ENCODE data around the gene INPP5A. TPM values are rescaled to one million over a fixed set of nuclear protein-coding genes. Genes with fewer than 3 reads are reported as not detected.

Gene INPP5A
- total and polyA plus RNA-seq, 2 experiments from 2014 or later = 41.2 to 53.6 TPM

- H3K4me1 ChIP-seq (ENCODE audit: insufficient read depth) = no peaks in the 10 kb centered on the region
- no peak overlapping the region for H2AFZ ChIP-seq
- no peaks in the 10 kb centered on the region for H3K27me3 ChIP-seq
- H3K79me2 ChIP-seq = no peaks in the 10 kb centered on the region
- H3K4me2 ChIP-seq = no peak overlapping the region
- TF ChIP-seq CTCF (IDR thresholded peaks at IDR 0.05; ENCODE audit: poor library complexity) (no peak), EZH2 (IDR thresholded peaks at IDR 0.05; ENCODE audit: borderline replicate concordance) (no peak), EZH2phosphoT487 (IDR thresholded peaks at IDR 0.05; ENCODE audit: low read depth, severe bottlenecking, unreplicated experiment) (no peak)
- H3K9me3 ChIP-seq (ENCODE audit: low read depth) = no peaks in the 10 kb centered on the region
- no peak overlapping the region for H3K4me3 ChIP-seq
- no peaks in the 10 kb centered on the region for H3K9me2 ChIP-seq (replicated peaks; ENCODE audit: insufficient read depth)
- no peaks in the 10 kb centered on the region for H3K36me3 ChIP-seq (replicated peaks; ENCODE audit: insufficient read depth, low read depth)
- WGBS (ENCODE audit: low lambda C conversion rate, missing lambda C conversion rate) = 87% methylated on average over 10 of the region's 10 CpGs
- DNase-seq (ENCODE audit: low spot score) = no peak
- no peaks in the 10 kb centered on the region for H4K20me1 ChIP-seq (ENCODE audit: insufficient read depth, poor library complexity, severe bottlenecking)
- no peak overlapping the region for H3K27ac ChIP-seq
Measured at GRCh38 chr10:132499367-132499685, 38.3 kb upstream of the INPP5A start.

- H3K9me3 ChIP-seq (ENCODE audit: low read depth) = no peaks in the 10 kb centered on the region
- 90% methylated on average over 14 of the region's 14 CpGs for WGBS (ENCODE audit: low lambda C conversion rate, missing lambda C conversion rate)
Measured at GRCh38 chr10:132500781-132501415, 36.7 kb upstream of the INPP5A start.

GRCh38 chr10:132502544-132503300 is 34.9 kb upstream of the INPP5A start:
- 86% methylated on average over 31 of the region's 32 CpGs for WGBS (ENCODE audit: low lambda C conversion rate, missing lambda C conversion rate)
- Histone ChIP-seq H3K27ac (no peak overlapping the region), H3K79me2 (no peaks in the 10 kb centered on the region), H3K4me1 (ENCODE audit: insufficient read depth) (no peaks in the 10 kb centered on the region), H3K9me2 (replicated peaks; ENCODE audit: insufficient read depth) (no peaks in the 10 kb centered on the region), H3K9me3 (ENCODE audit: low read depth) (no peaks in the 10 kb centered on the region), H3K36me3 (replicated peaks; ENCODE audit: insufficient read depth, low read depth) (no peaks in the 10 kb centered on the region), H4K20me1 (ENCODE audit: insufficient read depth, poor library complexity, severe bottlenecking) (no peaks in the 10 kb centered on the region), H3K27me3 (no peaks in the 10 kb centered on the region), H2AFZ (no peak overlapping the region), H3K4me2 (no peak overlapping the region), H3K4me3 (no peak overlapping the region)
- no peak for DNase-seq (ENCODE audit: low spot score)
- TF ChIP-seq EZH2 (IDR thresholded peaks at IDR 0.05; ENCODE audit: borderline replicate concordance) (no peak), CTCF (IDR thresholded peaks at IDR 0.05; ENCODE audit: poor library complexity) (no peak), EZH2phosphoT487 (IDR thresholded peaks at IDR 0.05; ENCODE audit: low read depth, severe bottlenecking, unreplicated experiment) (no peak)

More at GRCh38 chr10:132500781-132501415, 36.7 kb upstream of the INPP5A start:
- H3K4me1 ChIP-seq (ENCODE audit: insufficient read depth) = no peaks in the 10 kb centered on the region
- TF ChIP-seq CTCF (IDR thresholded peaks at IDR 0.05; ENCODE audit: poor library complexity) (no peak), EZH2 (IDR thresholded peaks at IDR 0.05; ENCODE audit: borderline replicate concordance) (no peak), EZH2phosphoT487 (IDR thresholded peaks at IDR 0.05; ENCODE audit: low read depth, severe bottlenecking, unreplicated experiment) (no peak)
- DNase-seq (ENCODE audit: low spot score) = no peak
- no peak overlapping the region for H3K4me2 ChIP-seq
- H3K4me3 ChIP-seq = no peak overlapping the region
- H4K20me1 ChIP-seq (ENCODE audit: insufficient read depth, poor library complexity, severe bottlenecking) = no peaks in the 10 kb centered on the region
- H3K27ac ChIP-seq = no peak overlapping the region
- H3K27me3 ChIP-seq = no peaks in the 10 kb centered on the region
- no peaks in the 10 kb centered on the region for H3K9me2 ChIP-seq (replicated peaks; ENCODE audit: insufficient read depth)
- H3K36me3 ChIP-seq (replicated peaks; ENCODE audit: insufficient read depth, low read depth) = no peaks in the 10 kb centered on the region
- no peak overlapping the region for H2AFZ ChIP-seq
- H3K79me2 ChIP-seq = no peaks in the 10 kb centered on the region
